ENCODE measurements around the gene NEMP1. TPM values are rescaled to one million over a fixed set of nuclear protein-coding genes. Genes with fewer than 3 reads are reported as not detected.
A peak's percentile ranks its signal among the peaks of the same experiment; 100 is the strongest.

The NEMP1 gene
- total and polyA plus RNA-seq, 9 donors = 14.3 to 21.3 (median 16.1) TPM

DNA sequence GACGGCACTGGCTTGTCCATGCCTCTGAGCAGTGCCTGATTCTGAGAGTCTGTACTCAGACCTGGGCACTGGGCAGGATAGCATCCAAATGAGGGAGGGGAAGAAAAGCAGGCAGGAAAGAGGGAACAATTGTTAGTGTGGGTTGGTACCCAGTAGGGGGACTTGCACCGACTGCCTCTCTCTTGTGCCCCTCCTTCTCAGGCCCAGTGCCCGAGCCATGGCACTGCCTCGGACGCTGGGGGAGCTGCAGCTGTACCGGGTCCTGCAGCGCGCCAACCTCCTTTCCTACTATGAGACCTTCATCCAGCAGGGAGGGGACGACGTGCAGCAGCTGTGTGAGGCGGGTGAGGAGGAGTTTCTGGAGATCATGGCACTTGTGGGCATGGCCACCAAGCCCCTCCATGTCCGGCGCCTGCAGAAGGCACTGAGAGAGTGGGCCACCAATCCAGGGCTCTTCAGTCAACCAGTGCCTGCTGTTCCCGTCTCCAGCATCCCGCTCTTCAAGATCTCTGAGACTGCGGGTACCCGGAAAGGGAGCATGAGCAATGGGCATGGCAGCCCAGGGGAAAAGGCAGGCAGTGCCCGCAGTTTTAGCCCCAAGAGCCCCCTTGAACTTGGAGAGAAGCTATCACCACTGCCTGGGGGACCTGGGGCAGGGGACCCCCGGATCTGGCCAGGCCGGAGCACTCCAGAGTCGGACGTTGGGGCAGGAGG lies 12.5 kb upstream of the NEMP1 start:
- H3K9me3 ChIP-seq (replicated peaks; ENCODE audit: control insufficient read depth, low read depth, low read length) = no peaks in the 10 kb centered on the region
- H3K36me3 ChIP-seq (ENCODE audit: control insufficient read depth, insufficient read depth, low read length) = peaks cover 55% of the 10 kb centered on the region
- peak; percentile 65 for DNase-seq
- no peaks in the 10 kb centered on the region for H3K27me3 ChIP-seq (ENCODE audit: control insufficient read depth, insufficient read depth, low read length)
- peaks cover 60% of the 10 kb centered on the region for H3K4me1 ChIP-seq (ENCODE audit: control insufficient read depth, insufficient read depth, low read length)
- H3K27ac ChIP-seq (ENCODE audit: low read length) = peak overlapping the region; percentile 67
- peak overlapping the region; percentile 74 for H3K4me3 ChIP-seq (ENCODE audit: low read length)
- 72% methylated on average over 8 of the region's 22 CpGs for WGBS (ENCODE audit: insufficient coverage)

DNA sequence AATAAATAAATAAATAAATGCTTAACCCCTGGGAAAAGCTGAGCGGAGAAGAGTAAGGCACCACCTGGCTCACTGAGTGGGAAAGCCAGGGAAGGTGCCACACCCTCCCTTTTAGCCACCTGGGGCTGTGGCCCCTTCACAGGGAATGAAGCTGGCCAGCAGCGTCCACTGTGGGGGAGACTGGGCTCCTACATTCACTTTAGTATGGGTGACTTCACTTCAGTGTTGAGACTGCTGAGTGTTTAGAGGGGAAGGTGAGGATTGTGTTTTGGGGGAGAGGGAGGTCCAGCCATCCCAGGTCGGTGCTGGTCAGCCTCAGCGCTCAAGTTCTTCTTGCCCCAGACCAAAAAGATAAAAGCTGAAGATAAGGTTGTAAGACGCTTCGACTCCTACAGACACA lies 11.9 kb upstream of the NEMP1 start:
- H3K4me1 ChIP-seq (ENCODE audit: control insufficient read depth, insufficient read depth, low read length) = peaks cover 65% of the 10 kb centered on the region
- H3K4me3 ChIP-seq (ENCODE audit: low read length) = peak overlapping the region; percentile 74
- peaks cover 49% of the 10 kb centered on the region for H3K36me3 ChIP-seq (ENCODE audit: control insufficient read depth, insufficient read depth, low read length)
- H3K27me3 ChIP-seq (ENCODE audit: control insufficient read depth, insufficient read depth, low read length) = no peaks in the 10 kb centered on the region
- H3K27ac ChIP-seq (ENCODE audit: low read length) = peak overlapping the region; percentile 67
- 39% methylated on average over 3 of the region's 6 CpGs for WGBS (ENCODE audit: insufficient coverage)
- DNase-seq = no peak
- H3K9me3 ChIP-seq (replicated peaks; ENCODE audit: control insufficient read depth, low read depth, low read length) = no peaks in the 10 kb centered on the region

DNA sequence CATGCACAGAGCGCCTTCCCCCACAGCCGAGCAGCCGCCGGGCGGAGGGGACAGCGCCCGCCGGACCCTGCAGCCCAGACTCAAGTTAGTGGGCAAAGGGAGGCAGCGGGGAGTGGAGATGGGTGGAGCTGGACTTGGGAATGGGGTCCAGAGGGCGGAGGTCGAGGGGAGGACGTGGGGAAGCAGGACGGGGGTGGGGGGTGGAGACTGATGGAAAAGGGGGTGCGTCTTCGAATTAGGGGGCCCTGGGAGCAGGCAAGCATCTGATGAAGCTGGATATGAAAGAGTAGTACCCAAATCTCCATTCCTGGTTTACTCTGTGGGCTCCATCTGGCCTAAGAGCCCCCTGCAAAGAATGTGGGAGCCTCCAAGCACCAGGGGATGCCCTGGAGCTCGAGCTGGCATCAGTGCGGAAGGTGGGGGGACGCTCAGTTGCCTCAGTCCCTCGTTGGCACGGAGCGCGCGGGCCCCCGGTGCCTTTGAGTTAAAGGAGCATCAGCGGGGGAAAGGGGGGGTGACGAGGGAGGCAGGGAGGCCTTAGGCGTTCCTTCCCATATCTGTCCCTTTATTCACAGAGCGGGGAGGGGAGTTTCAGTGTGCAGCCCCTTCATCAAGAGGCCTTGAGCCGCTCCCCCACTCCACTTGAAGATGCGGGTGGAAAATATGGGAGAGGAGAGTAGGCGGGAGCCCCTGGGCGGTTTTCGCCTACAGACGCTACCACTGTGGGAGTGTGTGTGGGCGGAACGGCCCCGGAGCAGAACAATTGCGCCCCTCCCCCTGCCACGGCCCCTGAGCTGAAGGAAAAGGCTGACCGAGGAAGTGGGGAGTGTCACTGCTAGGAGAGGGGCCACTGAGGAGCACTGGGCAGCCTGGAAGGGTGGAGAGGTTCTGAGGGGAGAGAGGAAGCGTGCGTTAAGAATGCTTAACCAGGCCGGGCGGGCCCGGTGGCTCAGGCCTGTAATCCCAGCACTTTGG lies 11.0 kb upstream of the NEMP1 start:
- WGBS (ENCODE audit: insufficient coverage) = 0% methylated on average over 35 of the region's 45 CpGs
- H3K4me1 ChIP-seq (ENCODE audit: control insufficient read depth, insufficient read depth, low read length) = peaks cover 63% of the 10 kb centered on the region
- peak overlapping the region; percentile 74 for H3K4me3 ChIP-seq (ENCODE audit: low read length)
- peaks cover 41% of the 10 kb centered on the region for H3K36me3 ChIP-seq (ENCODE audit: control insufficient read depth, insufficient read depth, low read length)
- H3K27ac ChIP-seq (ENCODE audit: low read length) = peak overlapping the region; percentile 87
- DNase-seq = peak; percentile 89
- H3K9me3 ChIP-seq (replicated peaks; ENCODE audit: control insufficient read depth, low read depth, low read length) = no peaks in the 10 kb centered on the region
- H3K27me3 ChIP-seq (ENCODE audit: control insufficient read depth, insufficient read depth, low read length) = no peaks in the 10 kb centered on the region

DNA sequence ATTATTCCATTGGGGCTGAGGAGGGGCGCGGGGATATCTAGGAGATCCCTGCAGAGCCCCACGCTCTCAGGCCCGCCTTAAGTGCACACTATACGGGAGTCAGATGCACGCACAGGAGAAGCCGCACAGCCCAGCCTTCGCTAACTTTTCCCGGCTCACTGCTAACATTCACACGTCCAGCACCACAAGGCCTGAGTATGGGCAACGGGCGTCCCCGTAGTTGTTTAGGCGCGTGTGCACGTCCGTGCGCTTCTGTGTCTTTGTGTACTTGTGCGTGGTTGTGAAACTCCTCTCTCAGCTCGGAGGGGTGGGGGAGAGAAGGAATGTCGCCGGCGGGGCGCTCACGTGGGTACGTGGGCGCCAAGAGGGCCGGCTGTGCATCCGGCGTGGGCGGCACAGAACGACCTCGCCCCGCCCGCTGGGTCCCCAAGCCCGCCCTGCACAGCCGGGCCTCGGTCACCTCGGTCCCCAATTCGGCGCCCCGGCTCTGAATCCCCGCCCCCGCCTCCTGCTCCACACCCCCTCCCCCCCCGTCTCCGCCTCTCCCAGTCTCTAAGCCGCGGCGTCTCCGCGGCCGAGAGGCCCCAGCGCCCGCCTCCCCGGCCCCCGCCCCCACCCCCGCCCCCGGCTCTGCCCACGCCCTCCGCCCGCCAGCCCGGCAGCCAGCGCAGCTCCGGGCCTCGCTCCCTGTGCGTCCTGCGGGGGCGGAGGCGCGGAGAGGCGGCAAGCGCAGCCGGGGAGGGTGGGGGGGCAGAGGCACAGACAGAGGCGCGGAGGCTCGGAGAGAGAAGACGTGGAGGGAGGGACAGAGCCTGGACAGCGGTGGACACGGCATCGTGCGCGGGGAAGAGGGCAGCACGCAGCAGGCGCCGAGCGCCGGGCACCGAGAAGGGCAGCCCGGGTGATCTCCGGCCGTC lies 10.0 kb upstream of the NEMP1 start, which contains the start of gene NAB2:
NAB2 (plus strand) TSS at position 761 of the 917 bp plus-strand sequence. CDS start 158 bp downstream, outside the sequence.
- Histone ChIP-seq H3K27me3 (ENCODE audit: control insufficient read depth, insufficient read depth, low read length) (no peaks in the 10 kb centered on the region), H3K4me1 (ENCODE audit: control insufficient read depth, insufficient read depth, low read length) (peaks cover 54% of the 10 kb centered on the region), H3K9me3 (replicated peaks; ENCODE audit: control insufficient read depth, low read depth, low read length) (no peaks in the 10 kb centered on the region), H3K4me3 (ENCODE audit: low read length) (peak within 1 kb of the TSS; percentile 74), H3K27ac (ENCODE audit: low read length) (peak within 1 kb of the TSS; percentile 99), H3K36me3 (ENCODE audit: control insufficient read depth, insufficient read depth, low read length) (peaks cover 33% of the 10 kb centered on the region)
- WGBS (ENCODE audit: insufficient coverage) = 0% methylated on average over 60 of the region's 91 CpGs
- peak; percentile 98 for DNase-seq

DNA sequence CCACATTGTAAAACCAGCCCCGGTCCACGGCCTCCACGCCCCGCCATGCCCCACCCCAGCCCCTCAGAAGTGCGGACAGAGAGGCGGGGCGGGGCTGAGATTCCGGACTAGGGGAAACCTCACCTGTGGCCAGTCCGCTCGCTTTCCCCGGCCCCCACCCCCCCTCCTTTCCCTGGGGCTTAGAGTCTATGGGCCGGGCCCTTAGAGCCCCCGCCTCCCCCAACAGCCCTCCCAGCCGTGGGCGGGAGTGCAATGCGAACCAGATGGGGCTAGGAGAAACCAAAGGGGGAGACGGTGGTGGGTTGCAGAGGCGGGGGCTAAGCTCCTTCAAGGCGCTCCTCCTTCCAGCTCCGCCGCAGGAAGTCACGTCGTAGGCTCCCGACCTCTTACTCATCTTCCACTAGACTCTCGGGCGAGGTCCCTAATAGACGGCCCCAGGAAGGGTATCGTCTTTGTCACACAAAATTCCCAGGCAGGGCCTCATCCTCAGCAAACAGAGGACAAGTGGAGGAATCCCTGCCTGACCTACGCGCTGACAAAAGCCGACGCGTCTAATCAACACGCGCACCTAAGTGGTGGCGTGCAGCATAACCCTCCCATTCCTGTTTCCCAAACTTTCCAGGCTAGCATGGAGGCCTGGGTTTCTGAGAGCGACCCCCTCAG lies 9.2 kb upstream of the NEMP1 start:
- peak; percentile 98 for DNase-seq
- WGBS (ENCODE audit: insufficient coverage) = under 1% methylated on average over 25 of the region's 37 CpGs

DNA sequence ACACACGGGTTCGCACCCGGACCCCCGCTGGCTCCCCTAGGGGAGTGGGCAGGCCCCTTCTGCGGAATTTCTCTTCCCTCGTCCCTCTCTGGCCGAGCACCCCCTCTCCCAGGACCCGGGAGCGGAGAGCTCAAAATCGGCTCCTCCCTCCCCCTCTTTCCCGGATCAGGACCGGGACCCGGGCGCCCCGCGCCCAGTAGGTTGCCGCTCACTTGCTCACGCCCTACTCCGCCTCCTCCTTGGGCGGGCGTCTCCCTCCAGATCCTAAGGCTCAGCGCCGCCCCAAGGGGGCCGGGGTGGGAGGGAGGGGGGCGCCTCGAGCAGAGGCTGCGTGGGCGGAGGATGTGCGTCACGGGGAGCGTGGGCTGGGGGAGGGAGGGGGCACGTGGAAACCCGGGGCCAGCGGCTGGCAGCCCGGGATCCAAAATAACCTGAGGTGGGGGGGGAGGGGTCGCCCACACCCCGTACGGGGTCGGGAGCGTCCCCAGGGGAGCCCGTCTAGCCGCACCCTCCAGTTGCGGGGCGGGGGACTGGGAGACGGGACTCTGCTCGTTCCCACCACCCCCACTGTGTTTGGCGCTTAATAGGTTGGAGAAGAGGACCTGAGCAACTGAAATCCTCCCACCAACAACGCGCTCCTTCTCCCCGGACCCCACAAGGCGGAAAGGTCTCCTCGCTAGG lies 8.6 kb upstream of the NEMP1 start:
- Histone ChIP-seq H3K4me1 (ENCODE audit: control insufficient read depth, insufficient read depth, low read length) (peaks cover 40% of the 10 kb centered on the region), H3K4me3 (ENCODE audit: low read length) (peak overlapping the region; percentile 72), H3K27me3 (ENCODE audit: control insufficient read depth, insufficient read depth, low read length) (no peaks in the 10 kb centered on the region), H3K27ac (ENCODE audit: low read length) (peak overlapping the region; percentile 99), H3K36me3 (ENCODE audit: control insufficient read depth, insufficient read depth, low read length) (peaks cover 18% of the 10 kb centered on the region), H3K9me3 (replicated peaks; ENCODE audit: control insufficient read depth, low read depth, low read length) (no peaks in the 10 kb centered on the region)
- DNase-seq = peak; percentile 96
- WGBS (ENCODE audit: insufficient coverage) = under 1% methylated on average over 15 of the region's 52 CpGs

More for the DNA sequence above, 9.2 kb upstream of the NEMP1 start:
- H3K36me3 ChIP-seq (ENCODE audit: control insufficient read depth, insufficient read depth, low read length) = peaks cover 25% of the 10 kb centered on the region
- H3K9me3 ChIP-seq (replicated peaks; ENCODE audit: control insufficient read depth, low read depth, low read length) = no peaks in the 10 kb centered on the region
- peak overlapping the region; percentile 72 for H3K4me3 ChIP-seq (ENCODE audit: low read length)
- peaks cover 47% of the 10 kb centered on the region for H3K4me1 ChIP-seq (ENCODE audit: control insufficient read depth, insufficient read depth, low read length)
- peak overlapping the region; percentile 99 for H3K27ac ChIP-seq (ENCODE audit: low read length)
- no peaks in the 10 kb centered on the region for H3K27me3 ChIP-seq (ENCODE audit: control insufficient read depth, insufficient read depth, low read length)

DNA sequence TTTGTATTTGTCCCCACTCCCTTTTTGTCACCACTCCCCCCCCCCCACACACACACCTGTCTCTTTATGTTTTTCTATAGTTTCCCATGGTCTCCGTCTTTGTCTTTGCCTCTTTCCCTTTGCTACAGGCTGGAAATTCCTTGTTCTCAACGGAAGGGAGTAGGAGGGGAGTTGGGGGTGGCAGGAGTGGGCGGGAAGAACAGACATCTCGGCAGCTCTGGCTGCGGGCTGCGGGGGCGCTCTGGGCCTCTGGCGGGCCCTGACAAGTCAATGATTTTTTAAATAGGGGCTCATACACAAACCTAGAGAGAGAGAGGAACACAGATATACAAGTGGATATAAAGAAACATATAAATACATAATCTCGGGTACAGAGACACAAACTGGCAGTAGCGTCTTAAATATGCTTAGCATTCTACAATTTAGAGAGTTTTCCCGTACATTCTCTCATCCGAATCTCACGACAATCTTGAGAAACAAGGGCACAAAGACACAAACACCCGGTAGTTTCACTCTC lies 8.0 kb upstream of the NEMP1 start:
- DNase-seq = peak; percentile 91
- Histone ChIP-seq H3K4me3 (ENCODE audit: low read length) (peak overlapping the region; percentile 72), H3K4me1 (ENCODE audit: control insufficient read depth, insufficient read depth, low read length) (peaks cover 35% of the 10 kb centered on the region), H3K36me3 (ENCODE audit: control insufficient read depth, insufficient read depth, low read length) (peaks cover 12% of the 10 kb centered on the region), H3K9me3 (replicated peaks; ENCODE audit: control insufficient read depth, low read depth, low read length) (no peaks in the 10 kb centered on the region), H3K27ac (ENCODE audit: low read length) (peak overlapping the region; percentile 99), H3K27me3 (ENCODE audit: control insufficient read depth, insufficient read depth, low read length) (no peaks in the 10 kb centered on the region)
- 0% methylated on average over 6 of the region's 14 CpGs for WGBS (ENCODE audit: insufficient coverage)

DNA sequence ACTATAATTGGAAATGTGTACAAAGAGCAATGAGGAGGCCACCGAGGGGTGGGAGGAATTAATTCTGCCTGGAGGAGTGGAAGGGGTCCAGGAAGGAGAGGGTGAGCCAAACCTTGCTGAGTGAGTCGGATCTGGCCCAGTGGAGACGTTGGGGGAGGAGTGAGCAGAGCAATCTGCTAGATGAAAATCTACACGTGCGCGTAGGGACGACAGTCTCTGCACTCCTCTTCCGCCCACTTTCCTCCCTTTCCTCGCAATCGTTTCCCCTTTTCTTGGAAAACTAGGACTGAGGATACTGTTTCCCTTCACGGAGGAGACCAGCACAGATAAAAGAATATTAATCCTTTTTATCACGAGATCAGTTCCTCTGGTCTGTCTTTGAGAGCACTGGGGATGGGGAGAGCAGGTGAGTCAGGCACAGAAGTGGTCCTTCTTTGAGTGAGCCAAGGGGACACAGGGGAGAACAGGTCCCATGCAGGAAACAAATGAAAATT lies 7.5 kb upstream of the NEMP1 start:
- H3K4me3 ChIP-seq (ENCODE audit: low read length) = peak overlapping the region; percentile 72
- peak; percentile 93 for DNase-seq
- H3K36me3 ChIP-seq (ENCODE audit: control insufficient read depth, insufficient read depth, low read length) = peaks cover 7% of the 10 kb centered on the region
- 13% methylated on average over 4 of the region's 12 CpGs for WGBS (ENCODE audit: insufficient coverage)
- H3K27ac ChIP-seq (ENCODE audit: low read length) = peak overlapping the region; percentile 99
- H3K4me1 ChIP-seq (ENCODE audit: control insufficient read depth, insufficient read depth, low read length) = peaks cover 30% of the 10 kb centered on the region
- H3K27me3 ChIP-seq (ENCODE audit: control insufficient read depth, insufficient read depth, low read length) = no peaks in the 10 kb centered on the region
- H3K9me3 ChIP-seq (replicated peaks; ENCODE audit: control insufficient read depth, low read depth, low read length) = no peaks in the 10 kb centered on the region
